Breast epithelium (tissue), 3 donors: Measurements from ENCODE around the gene SRSF4.

Experiments used
- POLR2A ChIP-seq: fragments of 450-650 bp; IDR thresholded peaks from one replicate; pipeline ENCODE4 v1.6.1; 2016; ENCODE audit warnings: antibody characterized with exemption, mild to moderate bottlenecking, moderate library complexity
- TF ChIP-seq, protein P1 (sequence below), 3 donors: fragments of 450-650 bp; IDR thresholded peaks; one replicate each; pipeline ENCODE4 v1.5.1; 2016 to 2017; ENCODE audit warnings: antibody characterized with exemption in 3 of 3, mild to moderate bottlenecking in 3 of 3, moderate library complexity in 3 of 3

GRCh38 chr1:29120367-29120766 lies 61.3 kb downstream of the SRSF4 start:
- TF ChIP-seq, protein P1, sequence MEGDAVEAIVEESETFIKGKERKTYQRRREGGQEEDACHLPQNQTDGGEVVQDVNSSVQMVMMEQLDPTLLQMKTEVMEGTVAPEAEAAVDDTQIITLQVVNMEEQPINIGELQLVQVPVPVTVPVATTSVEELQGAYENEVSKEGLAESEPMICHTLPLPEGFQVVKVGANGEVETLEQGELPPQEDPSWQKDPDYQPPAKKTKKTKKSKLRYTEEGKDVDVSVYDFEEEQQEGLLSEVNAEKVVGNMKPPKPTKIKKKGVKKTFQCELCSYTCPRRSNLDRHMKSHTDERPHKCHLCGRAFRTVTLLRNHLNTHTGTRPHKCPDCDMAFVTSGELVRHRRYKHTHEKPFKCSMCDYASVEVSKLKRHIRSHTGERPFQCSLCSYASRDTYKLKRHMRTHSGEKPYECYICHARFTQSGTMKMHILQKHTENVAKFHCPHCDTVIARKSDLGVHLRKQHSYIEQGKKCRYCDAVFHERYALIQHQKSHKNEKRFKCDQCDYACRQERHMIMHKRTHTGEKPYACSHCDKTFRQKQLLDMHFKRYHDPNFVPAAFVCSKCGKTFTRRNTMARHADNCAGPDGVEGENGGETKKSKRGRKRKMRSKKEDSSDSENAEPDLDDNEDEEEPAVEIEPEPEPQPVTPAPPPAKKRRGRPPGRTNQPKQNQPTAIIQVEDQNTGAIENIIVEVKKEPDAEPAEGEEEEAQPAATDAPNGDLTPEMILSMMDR (IDR thresholded peaks at IDR 0.05) = no peak
- TF ChIP-seq POLR2A = no peak
